Measurements from ENCODE around the gene TBC1D22A. TPM values are rescaled to one million over a fixed set of nuclear protein-coding genes. Genes with fewer than 3 reads are reported as not detected.

Gene TBC1D22A
- total RNA-seq, 4 donors from 2014 or later = 16.2 to 22.2 (median 17.8) TPM

DNA sequence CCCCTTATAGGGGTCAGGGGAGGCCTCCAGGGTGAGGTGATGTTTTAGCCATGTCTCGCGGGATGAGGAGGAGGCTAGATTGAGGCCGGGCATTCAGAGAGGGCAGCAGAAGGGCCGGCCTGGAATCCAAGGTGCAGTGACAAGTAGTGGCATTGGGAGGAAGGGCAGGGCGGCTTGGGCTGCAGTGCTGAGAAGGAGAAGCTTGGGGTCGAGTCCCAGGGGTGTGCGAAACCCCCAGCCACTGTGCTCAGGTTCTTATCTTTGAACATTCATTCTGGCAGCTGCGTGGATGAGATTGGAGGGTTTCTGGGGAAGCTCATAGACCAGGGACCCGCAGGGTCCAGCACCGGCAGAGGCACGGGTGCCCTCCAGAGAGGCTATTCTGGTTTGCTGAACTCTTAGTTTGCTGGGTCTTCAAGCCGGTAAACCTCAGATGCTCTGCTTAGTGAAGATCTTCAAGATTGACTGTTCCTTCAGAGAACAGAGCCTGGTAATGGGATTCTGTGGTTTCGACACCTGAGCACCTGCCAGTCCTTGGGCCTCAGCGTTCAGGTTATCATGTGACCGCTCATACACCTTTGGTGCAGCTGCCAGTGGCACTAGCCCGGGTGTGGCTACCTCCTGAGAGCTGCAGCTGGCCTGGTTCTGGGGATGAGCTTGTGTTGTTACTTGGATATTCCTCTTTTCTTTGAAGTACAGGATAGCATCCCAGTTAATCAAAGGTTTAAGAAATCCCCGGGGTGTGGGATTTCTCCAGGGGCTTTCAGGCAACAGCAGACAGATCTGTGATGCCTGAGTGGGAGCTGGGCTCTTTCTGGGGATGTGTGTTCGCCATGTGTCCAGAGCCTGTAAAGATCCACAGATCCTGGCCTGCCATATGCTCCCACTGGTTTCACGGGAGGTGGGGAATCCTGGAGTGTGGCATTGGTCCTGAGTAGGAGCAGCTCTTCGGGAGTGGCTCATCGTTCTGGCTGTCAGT is 152.8 kb downstream of the TBC1D22A start:
- no peak for TF ChIP-seq POLR2A (IDR thresholded peaks at IDR 0.05)
- no peak for TF ChIP-seq EP300 (IDR thresholded peaks at IDR 0.05)
- no peak for TF ChIP-seq POLR2AphosphoS5 (IDR thresholded peaks at IDR 0.05)
- no peak for TF ChIP-seq CTCF (IDR thresholded peaks at IDR 0.05)
- H3K4me1 ChIP-seq = no peaks in the 10 kb centered on the region
- peaks cover 0 to 72% of the 10 kb centered on the region in 2 donors for H3K36me3 ChIP-seq
- WGBS, 2 donors (ENCODE audit: low coverage in 1 of 2) = 94 to 100% methylated on average over 8 to 9 of the region's 21 CpGs
- no peak for ATAC-seq
- no peak overlapping the region for H3K4me3 ChIP-seq
- H3K9me3 ChIP-seq = no peaks in the 10 kb centered on the region
- H3K27ac ChIP-seq = no peak overlapping the region
- H3K27me3 ChIP-seq = no peaks in the 10 kb centered on the region

DNA sequence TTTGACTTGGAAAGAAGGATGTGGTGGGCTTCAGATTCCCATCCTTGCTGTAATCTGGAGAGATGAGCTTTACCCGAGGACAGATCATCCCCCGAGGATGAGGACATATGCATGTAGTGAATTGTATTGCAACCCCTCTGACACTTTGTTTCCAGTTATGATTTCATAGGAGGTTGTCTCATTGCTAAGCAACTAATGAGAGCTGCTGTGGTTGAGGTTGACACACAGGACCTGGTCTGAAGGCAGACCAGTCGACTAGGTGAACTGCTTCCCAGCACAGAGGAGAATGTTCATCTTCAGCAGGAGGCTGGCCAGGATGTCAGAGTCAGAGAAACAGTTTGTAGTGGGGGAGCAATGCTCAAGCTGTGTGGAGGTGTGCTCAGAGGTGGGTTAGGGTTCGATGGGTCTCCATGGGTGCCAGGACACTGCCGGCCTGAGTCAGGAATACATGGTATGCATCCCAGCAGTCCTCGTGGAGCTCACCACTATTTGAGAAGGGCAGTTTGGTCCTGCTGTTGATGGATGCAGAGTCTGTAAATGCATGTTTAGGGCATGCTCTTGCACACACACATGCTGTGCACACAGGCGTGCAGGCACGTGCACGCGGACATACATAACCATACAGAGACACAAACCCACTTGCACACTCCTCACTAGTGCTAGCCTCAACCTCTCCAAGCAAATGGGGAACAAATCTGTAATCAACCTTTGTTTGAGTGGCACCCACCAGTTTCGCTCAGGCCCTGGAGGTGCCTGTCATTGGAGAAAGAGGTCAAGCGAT is 153.7 kb downstream of the TBC1D22A start:
- TF ChIP-seq POLR2AphosphoS5 (IDR thresholded peaks at IDR 0.05) (no peak), POLR2A (IDR thresholded peaks at IDR 0.05) (no peak), EP300 (IDR thresholded peaks at IDR 0.05) (no peak), CTCF (IDR thresholded peaks at IDR 0.05) (no peak)
- ATAC-seq = no peak
- no peaks in the 10 kb centered on the region for H3K4me1 ChIP-seq
- no peaks in the 10 kb centered on the region for H3K27me3 ChIP-seq
- no peak overlapping the region for H3K27ac ChIP-seq
- peaks cover 0 to 3% (median 0%) of the 10 kb centered on the region in 3 donors for H3K9me3 ChIP-seq
- no peak overlapping the region for H3K4me3 ChIP-seq
- H3K36me3 ChIP-seq = peaks cover 0 to 74% of the 10 kb centered on the region in 2 donors
- WGBS, 2 donors (ENCODE audit: low coverage in 1 of 2) = 96% methylated on average over 9 of the region's 12 CpGs; no CpG with 5 or more reads in 1 of the 2 donors

GRCh38 chr22:46916886-46917770 is 154.7 kb downstream of the TBC1D22A start:
- Histone ChIP-seq H3K36me3 (peaks cover 0 to 74% of the 10 kb centered on the region in 2 donors), H3K27ac (no peak overlapping the region)
- ATAC-seq = no peak

GRCh38 chr22:46917771-46918101 is 155.3 kb downstream of the TBC1D22A start:
- H3K4me3 ChIP-seq = no peak overlapping the region
- no peaks in the 10 kb centered on the region for H3K4me1 ChIP-seq
- WGBS, 2 donors (ENCODE audit: low coverage in 1 of 2) = 83% methylated on average over 2 of the region's 11 CpGs; no CpG with 5 or more reads in 1 of the 2 donors
- ATAC-seq = no peak
- H3K36me3 ChIP-seq = peaks cover 0 to 70% of the 10 kb centered on the region in 2 donors
- H3K9me3 ChIP-seq = peaks cover 0 to 16% (median 0%) of the 10 kb centered on the region in 3 donors
- TF ChIP-seq EP300 (IDR thresholded peaks at IDR 0.05) = no peak
- TF ChIP-seq POLR2AphosphoS5 (IDR thresholded peaks at IDR 0.05) = no peak
- no peak for TF ChIP-seq POLR2A (IDR thresholded peaks at IDR 0.05)
- no peak for TF ChIP-seq CTCF (IDR thresholded peaks at IDR 0.05)
- no peaks in the 10 kb centered on the region for H3K27me3 ChIP-seq
- H3K27ac ChIP-seq = no peak overlapping the region

More at GRCh38 chr22:46916886-46917770, 154.7 kb downstream of the TBC1D22A start:
- no peak for TF ChIP-seq CTCF (IDR thresholded peaks at IDR 0.05)
- no peak overlapping the region for H3K4me3 ChIP-seq
- 84 to 85% methylated on average over 15 to 21 of the region's 23 CpGs for WGBS, 2 donors (ENCODE audit: low coverage in 1 of 2)
- peaks cover 0 to 13% (median 0%) of the 10 kb centered on the region in 3 donors for H3K9me3 ChIP-seq
- no peaks in the 10 kb centered on the region for H3K4me1 ChIP-seq
- H3K27me3 ChIP-seq = no peaks in the 10 kb centered on the region

Measured in gastroesophageal sphincter (tissue), 4 donors.